GM23338 (cell line): ENCODE data around the gene CHCHD6. TPM values are rescaled to one million over a fixed set of nuclear protein-coding genes. Genes with fewer than 3 reads are reported as not detected.

Experiments
- ATAC-seq: fragments of 200-7000 bp; cut with Tn5 transposase; 3 replicates; pipeline ENCODE4 v1.9.1; 2020
- DNase-seq: peaks from one replicate; pipeline ENCODE4 v3.0.0-alpha.2; 2015; ENCODE audit warnings: low spot score
- H2AFZ ChIP-seq: fragments of 200-600 bp; sonication (generic); 2 replicates; pipeline ENCODE4 v1.8.0; 2016; ENCODE audit warnings: antibody characterized with exemption, mild to moderate bottlenecking, moderate library complexity
- H3F3A ChIP-seq: fragments of 200-600 bp; sonication (generic); replicated peaks from 2 replicates; pipeline ENCODE4 v1.8.0; 2017; ENCODE audit warnings: antibody characterized with exemption, mixed run types, low read depth
- H3K27ac ChIP-seq: fragments of 200-600 bp; sonication (generic); 2 replicates; pipeline ENCODE4 v1.6.1; 2016; ENCODE audit warnings: low read depth
- H3K27me3 ChIP-seq: fragments of 200-600 bp; sonication (generic); 2 replicates; pipeline ENCODE4 v1.8.0; 2016; ENCODE audit warnings: mild to moderate bottlenecking, mixed run types, moderate library complexity; ENCODE audit not compliant: insufficient read depth
- H3K36me3 ChIP-seq: fragments of 200-600 bp; sonication (generic); 2 replicates; pipeline ENCODE4 v1.8.0; 2016; ENCODE audit warnings: mild to moderate bottlenecking; ENCODE audit not compliant: insufficient read depth
- H3K4me1 ChIP-seq: fragments of 200-600 bp; sonication (generic); 2 replicates; pipeline ENCODE4 v1.8.0; 2016; ENCODE audit warnings: mild to moderate bottlenecking, moderate library complexity; ENCODE audit not compliant: insufficient read depth
- H3K4me2 ChIP-seq: fragments of 200-600 bp; sonication (generic); 2 replicates; pipeline ENCODE4 v1.7.1; 2017; ENCODE audit warnings: mixed run types
- H3K4me3 ChIP-seq: fragments of 200-600 bp; sonication (generic); 2 replicates; pipeline ENCODE4 v1.6.1; 2016; ENCODE audit warnings: mixed run types
- H3K79me2 ChIP-seq: fragments of 200-600 bp; sonication (generic); replicated peaks from 2 replicates; pipeline ENCODE4 v1.8.0; 2017; ENCODE audit warnings: mild to moderate bottlenecking; ENCODE audit not compliant: insufficient read depth
- H3K9me2 ChIP-seq: fragments of 200-600 bp; sonication (generic); 2 replicates; pipeline ENCODE4 v1.8.0; 2017; ENCODE audit not compliant: insufficient read depth
- H4K20me1 ChIP-seq: fragments of 200-600 bp; sonication (generic); replicated peaks from 2 replicates; pipeline ENCODE4 v1.8.0; 2017; ENCODE audit warnings: mild to moderate bottlenecking; ENCODE audit not compliant: insufficient read depth
- H3K27ac Mint-ChIP-seq: 2 replicates; pipeline ENCODE4 v1.8.0; 2020; ENCODE audit warnings: inconsistent platforms, mild to moderate bottlenecking, moderate library complexity, mixed read lengths
- H3K27me3 Mint-ChIP-seq: 3 replicates; pipeline ENCODE4 v1.8.0; 2022; ENCODE audit warnings: low read depth, mild to moderate bottlenecking, moderate library complexity, mixed read lengths, inconsistent platforms; ENCODE audit not compliant: insufficient read depth, poor library complexity
- H3K36me3 Mint-ChIP-seq: 3 replicates; pipeline ENCODE4 v1.8.0; 2021; ENCODE audit warnings: low read depth, mild to moderate bottlenecking, inconsistent platforms, moderate library complexity, mixed read lengths
- H3K4me1 Mint-ChIP-seq: 3 replicates; pipeline ENCODE4 v1.8.0; 2020; ENCODE audit warnings: mild to moderate bottlenecking, inconsistent platforms, mixed read lengths
- H3K4me3 Mint-ChIP-seq: 3 replicates; pipeline ENCODE4 v1.8.0; 2021; ENCODE audit warnings: moderate library complexity, mild to moderate bottlenecking, inconsistent platforms, mixed read lengths
- H3K9me3 Mint-ChIP-seq: 3 replicates; pipeline ENCODE4 v1.8.0; 2020; ENCODE audit warnings: moderate library complexity, mild to moderate bottlenecking, inconsistent platforms, mixed read lengths
- CREB1 ChIP-seq: fragments of 250-450 bp; sonication (Bioruptor Pico); IDR thresholded peaks from 2 replicates; pipeline ENCODE4 v1.5.0; 2020; ENCODE audit warnings: low read depth, mild to moderate bottlenecking, moderate library complexity
- EZH2 ChIP-seq: fragments of 200-600 bp; sonication (generic); IDR thresholded peaks from one replicate; pipeline ENCODE4 v1.8.0; 2017; ENCODE audit warnings: antibody characterized with exemption, mild to moderate bottlenecking, low read depth; ENCODE audit not compliant: unreplicated experiment
- EZH2phosphoT487 ChIP-seq: fragments of 200-600 bp; sonication (generic); IDR thresholded peaks from one replicate; pipeline ENCODE4 v1.8.1; 2018; ENCODE audit warnings: antibody characterized with exemption; ENCODE audit not compliant: unreplicated experiment
- JUNB ChIP-seq: IDR thresholded peaks from one replicate; pipeline ENCODE4 v1.6.1; 2016; ENCODE audit warnings: antibody characterized with exemption; ENCODE audit not compliant: unreplicated experiment
- NANOG ChIP-seq: IDR thresholded peaks from 2 replicates; pipeline ENCODE4 v1.6.1; 2016; ENCODE audit warnings: antibody characterized with exemption, borderline replicate concordance
- POLR2AphosphoS5 ChIP-seq: IDR thresholded peaks from 2 replicates; pipeline ENCODE4 v1.6.1; 2016; ENCODE audit warnings: antibody characterized with exemption, low read depth
- STAT1 ChIP-seq: IDR thresholded peaks from one replicate; pipeline ENCODE4 v1.6.1; 2016; ENCODE audit warnings: antibody characterized with exemption; ENCODE audit not compliant: unreplicated experiment
- ZNF114 ChIP-seq: fragments of 250-450 bp; sonication (Bioruptor Pico); IDR thresholded peaks from 2 replicates; pipeline ENCODE4 v1.5.0; 2020; ENCODE audit warnings: mild to moderate bottlenecking, moderate library complexity
- ZNF331 ChIP-seq: fragments of 250-450 bp; sonication (Bioruptor Pico); IDR thresholded peaks from 2 replicates; pipeline ENCODE4 v1.5.0; 2020; ENCODE audit warnings: low read depth, mild to moderate bottlenecking, moderate library complexity
- ZNF462 ChIP-seq: fragments of 250-450 bp; sonication (Bioruptor Pico); IDR thresholded peaks from 2 replicates; pipeline ENCODE4 v1.5.0; 2020; ENCODE audit warnings: mild to moderate bottlenecking, moderate library complexity
- polyA plus RNA-seq: library from polyadenylated mRNA; unstranded; fragments of >200 nt; fragmentation: Nextera tagmentation; extraction: Ambion mirVana; gene quantifications from 2 replicates; pipeline ENCODE4 v1.2.1, GENCODE V29; 2016
- total RNA-seq: library from RNA; depleted of rRNA; stranded (reverse); fragments of >200 nt; shearing (Covaris generic); gene quantifications from 2 replicates; pipeline ENCODE4 v1.2.3, GENCODE V29; 2014
- TF ChIP-seq, protein P1 (sequence below): IDR thresholded peaks from 2 replicates; pipeline ENCODE4 v1.6.1; 2016; ENCODE audit warnings: antibody characterized with exemption
- TF ChIP-seq, protein P2 (sequence below): IDR thresholded peaks from one replicate; pipeline ENCODE4 v1.6.1; 2018; ENCODE audit warnings: antibody characterized with exemption; ENCODE audit not compliant: unreplicated experiment
- TF ChIP-seq, protein P3 (sequence below), 2 experiments: fragments of 200-600 bp in 1 of 2; sonication (generic) in 1 of 2; conservative IDR thresholded peaks; 2 replicates each; pipeline versions ENCODE4 v1.5.1 to v1.6.1; 2016 to 2017; ENCODE audit warnings: antibody characterized with exemption in 2 of 2, low read depth in 2 of 2, mild to moderate bottlenecking in 2 of 2, moderate library complexity in 1 of 2

Gene CHCHD6
- total and polyA plus RNA-seq, 2 experiments from 2014 or later = 28.8 to 43.0 TPM

DNA sequence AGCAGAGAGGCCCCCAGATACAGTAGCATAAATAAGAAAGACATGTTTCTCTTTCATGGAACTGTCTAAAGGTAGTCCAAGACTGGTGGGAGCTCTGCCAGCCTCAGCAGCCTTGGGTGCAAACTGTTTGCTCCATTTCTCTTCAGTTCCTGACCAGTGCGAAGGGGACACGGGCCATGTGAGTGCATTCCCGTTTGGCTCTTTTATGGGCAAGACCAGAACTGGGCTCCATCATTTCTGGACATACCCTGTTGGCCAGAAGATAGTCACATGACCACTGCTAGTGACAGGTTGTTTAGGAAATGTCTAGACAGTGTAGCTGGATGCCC is 45.5 kb downstream of the CHCHD6 start:
- TF ChIP-seq EZH2 (no peak), STAT1 (no peak), EZH2phosphoT487 (no peak), POLR2AphosphoS5 (no peak), ZNF114 (no peak), CREB1 (CRISPR knock-in tag) (no peak), ZNF462 (no peak), ZNF331 (CRISPR knock-in tag) (no peak), JUNB (no peak), NANOG (no peak)
- TF ChIP-seq, protein P1, sequence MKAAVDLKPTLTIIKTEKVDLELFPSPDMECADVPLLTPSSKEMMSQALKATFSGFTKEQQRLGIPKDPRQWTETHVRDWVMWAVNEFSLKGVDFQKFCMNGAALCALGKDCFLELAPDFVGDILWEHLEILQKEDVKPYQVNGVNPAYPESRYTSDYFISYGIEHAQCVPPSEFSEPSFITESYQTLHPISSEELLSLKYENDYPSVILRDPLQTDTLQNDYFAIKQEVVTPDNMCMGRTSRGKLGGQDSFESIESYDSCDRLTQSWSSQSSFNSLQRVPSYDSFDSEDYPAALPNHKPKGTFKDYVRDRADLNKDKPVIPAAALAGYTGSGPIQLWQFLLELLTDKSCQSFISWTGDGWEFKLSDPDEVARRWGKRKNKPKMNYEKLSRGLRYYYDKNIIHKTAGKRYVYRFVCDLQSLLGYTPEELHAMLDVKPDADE = no peak
- TF ChIP-seq, protein P2, sequence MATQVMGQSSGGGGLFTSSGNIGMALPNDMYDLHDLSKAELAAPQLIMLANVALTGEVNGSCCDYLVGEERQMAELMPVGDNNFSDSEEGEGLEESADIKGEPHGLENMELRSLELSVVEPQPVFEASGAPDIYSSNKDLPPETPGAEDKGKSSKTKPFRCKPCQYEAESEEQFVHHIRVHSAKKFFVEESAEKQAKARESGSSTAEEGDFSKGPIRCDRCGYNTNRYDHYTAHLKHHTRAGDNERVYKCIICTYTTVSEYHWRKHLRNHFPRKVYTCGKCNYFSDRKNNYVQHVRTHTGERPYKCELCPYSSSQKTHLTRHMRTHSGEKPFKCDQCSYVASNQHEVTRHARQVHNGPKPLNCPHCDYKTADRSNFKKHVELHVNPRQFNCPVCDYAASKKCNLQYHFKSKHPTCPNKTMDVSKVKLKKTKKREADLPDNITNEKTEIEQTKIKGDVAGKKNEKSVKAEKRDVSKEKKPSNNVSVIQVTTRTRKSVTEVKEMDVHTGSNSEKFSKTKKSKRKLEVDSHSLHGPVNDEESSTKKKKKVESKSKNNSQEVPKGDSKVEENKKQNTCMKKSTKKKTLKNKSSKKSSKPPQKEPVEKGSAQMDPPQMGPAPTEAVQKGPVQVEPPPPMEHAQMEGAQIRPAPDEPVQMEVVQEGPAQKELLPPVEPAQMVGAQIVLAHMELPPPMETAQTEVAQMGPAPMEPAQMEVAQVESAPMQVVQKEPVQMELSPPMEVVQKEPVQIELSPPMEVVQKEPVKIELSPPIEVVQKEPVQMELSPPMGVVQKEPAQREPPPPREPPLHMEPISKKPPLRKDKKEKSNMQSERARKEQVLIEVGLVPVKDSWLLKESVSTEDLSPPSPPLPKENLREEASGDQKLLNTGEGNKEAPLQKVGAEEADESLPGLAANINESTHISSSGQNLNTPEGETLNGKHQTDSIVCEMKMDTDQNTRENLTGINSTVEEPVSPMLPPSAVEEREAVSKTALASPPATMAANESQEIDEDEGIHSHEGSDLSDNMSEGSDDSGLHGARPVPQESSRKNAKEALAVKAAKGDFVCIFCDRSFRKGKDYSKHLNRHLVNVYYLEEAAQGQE = no peak
- TF ChIP-seq, protein P3, sequence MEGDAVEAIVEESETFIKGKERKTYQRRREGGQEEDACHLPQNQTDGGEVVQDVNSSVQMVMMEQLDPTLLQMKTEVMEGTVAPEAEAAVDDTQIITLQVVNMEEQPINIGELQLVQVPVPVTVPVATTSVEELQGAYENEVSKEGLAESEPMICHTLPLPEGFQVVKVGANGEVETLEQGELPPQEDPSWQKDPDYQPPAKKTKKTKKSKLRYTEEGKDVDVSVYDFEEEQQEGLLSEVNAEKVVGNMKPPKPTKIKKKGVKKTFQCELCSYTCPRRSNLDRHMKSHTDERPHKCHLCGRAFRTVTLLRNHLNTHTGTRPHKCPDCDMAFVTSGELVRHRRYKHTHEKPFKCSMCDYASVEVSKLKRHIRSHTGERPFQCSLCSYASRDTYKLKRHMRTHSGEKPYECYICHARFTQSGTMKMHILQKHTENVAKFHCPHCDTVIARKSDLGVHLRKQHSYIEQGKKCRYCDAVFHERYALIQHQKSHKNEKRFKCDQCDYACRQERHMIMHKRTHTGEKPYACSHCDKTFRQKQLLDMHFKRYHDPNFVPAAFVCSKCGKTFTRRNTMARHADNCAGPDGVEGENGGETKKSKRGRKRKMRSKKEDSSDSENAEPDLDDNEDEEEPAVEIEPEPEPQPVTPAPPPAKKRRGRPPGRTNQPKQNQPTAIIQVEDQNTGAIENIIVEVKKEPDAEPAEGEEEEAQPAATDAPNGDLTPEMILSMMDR (conservative IDR thresholded peaks at IDR 0.05; ENCODE audit: low read depth in 2 of 2) = no peak
- Mint-ChIP-seq H3K27me3 (peaks cover 12% of the 10 kb centered on the region), H3K36me3 (peaks cover 7% of the 10 kb centered on the region; the same call in 1 of the 3 replicates), H3K4me1 (peaks cover 47% of the 10 kb centered on the region), H3K9me3 (no peaks in the 10 kb centered on the region), H3K27ac (no peak overlapping the region), H3K4me3 (no peak overlapping the region)
- H3K79me2 ChIP-seq = peaks cover 15% of the 10 kb centered on the region
- H2AFZ ChIP-seq = no peak overlapping the region
- no peak overlapping the region for H3K4me3 ChIP-seq
- DNase-seq = no peak
- no peak overlapping the region for H3K27ac ChIP-seq
- no peak overlapping the region for H3K4me2 ChIP-seq
- H3K4me1 ChIP-seq = peaks cover 22% of the 10 kb centered on the region
- no peak for ATAC-seq
- H3K36me3 ChIP-seq = no peaks in the 10 kb centered on the region
- H3K27me3 ChIP-seq = no peaks in the 10 kb centered on the region
- H3F3A ChIP-seq = no peaks in the 10 kb centered on the region
- no peaks in the 10 kb centered on the region for H3K9me2 ChIP-seq
- no peaks in the 10 kb centered on the region; the same call in 1 of the 2 replicates for H4K20me1 ChIP-seq
